WTC11 (cell line): ENCODE measurements around the gene LINC01488. TPM values are rescaled to one million over a fixed set of nuclear protein-coding genes. Genes with fewer than 3 reads are reported as not detected.

ENCODE experiments used
- ATAC-seq: fragments of 200-7000 bp; cut with Tn5 transposase; 2 replicates; pipeline ENCODE4 v1.10.0; 2021; ENCODE audit warnings: mild to moderate bottlenecking, moderate library complexity
- CTCF ChIA-PET: fragments of 300-600 bp; sonication (Branson Sonifier 250); formaldehyde crosslinking; loops from one replicate; lab custom pipeline; 2021; ENCODE audit warnings: antibody characterized with exemption; lab: Charles Lee
- POLR2A ChIA-PET: fragments of 350-600 bp; sonication (Branson Sonifier 250); formaldehyde crosslinking; loops from one replicate; lab custom pipeline; 2021; ENCODE audit warnings: antibody characterized with exemption; lab: Charles Lee
- DNase-seq: peaks from one replicate; pipeline ENCODE4 v3.0.0; 2021; ENCODE audit warnings: low spot score
- H3K27ac Mint-ChIP-seq: 2 replicates; pipeline ENCODE4 v1.8.0; 2021; ENCODE audit warnings: mixed read lengths
- H3K27me3 Mint-ChIP-seq: 2 replicates; pipeline ENCODE4 v1.8.0; 2021; ENCODE audit warnings: low read depth, mild to moderate bottlenecking, moderate library complexity, mixed read lengths
- H3K36me3 Mint-ChIP-seq: 2 replicates; pipeline ENCODE4 v1.8.0; 2021; ENCODE audit warnings: mixed read lengths
- H3K4me1 Mint-ChIP-seq: 2 replicates; pipeline ENCODE4 v1.8.0; 2022; ENCODE audit warnings: mixed read lengths
- H3K4me3 Mint-ChIP-seq: 2 replicates; pipeline ENCODE4 v1.8.0; 2021; ENCODE audit warnings: mild to moderate bottlenecking, moderate library complexity, mixed read lengths
- H3K9me3 Mint-ChIP-seq: 2 replicates; pipeline ENCODE4 v1.8.0; 2021; ENCODE audit warnings: mixed read lengths
- ATF1 ChIP-seq: sonication (generic); formaldehyde crosslinking; IDR thresholded peaks from 2 replicates; pipeline ENCODE4 v1.8.1; 2023; ENCODE audit warnings: mild to moderate bottlenecking, moderate library complexity, missing genetic modification reagents
- CBFB ChIP-seq: sonication (generic); formaldehyde crosslinking; IDR thresholded peaks from 2 replicates; pipeline ENCODE4 v1.8.1; 2022; ENCODE audit warnings: mild to moderate bottlenecking, low read depth, missing genetic modification reagents
- CREB1 ChIP-seq: sonication (generic); formaldehyde crosslinking; IDR thresholded peaks from 2 replicates; pipeline ENCODE4 v1.8.0; 2023; ENCODE audit warnings: mild to moderate bottlenecking, missing genetic modification reagents
- ELF4 ChIP-seq: sonication (generic); formaldehyde crosslinking; IDR thresholded peaks from 2 replicates; pipeline ENCODE4 v1.8.1; 2022; ENCODE audit warnings: low read depth, mild to moderate bottlenecking, moderate library complexity, missing genetic modification reagents
- EMX1 ChIP-seq: fragments of 250-450 bp; sonication (Bioruptor Pico); IDR thresholded peaks from 2 replicates; pipeline ENCODE4 v1.8.0; 2021; ENCODE audit warnings: mild to moderate bottlenecking
- ETV6 ChIP-seq: sonication (generic); formaldehyde crosslinking; IDR thresholded peaks from 2 replicates; pipeline ENCODE4 v1.8.1; 2022; ENCODE audit warnings: mild to moderate bottlenecking, missing genetic modification reagents
- FOXP1 ChIP-seq: sonication (generic); formaldehyde crosslinking; IDR thresholded peaks from 2 replicates; pipeline ENCODE4 v1.8.0; 2022; ENCODE audit warnings: missing genetic modification reagents, mild to moderate bottlenecking, moderate library complexity, borderline replicate concordance
- FOXP4 ChIP-seq: sonication (generic); formaldehyde crosslinking; IDR thresholded peaks from 2 replicates; pipeline ENCODE4 v1.8.0; 2022; ENCODE audit warnings: mild to moderate bottlenecking, missing genetic modification reagents
- HMGXB4 ChIP-seq: sonication (generic); formaldehyde crosslinking; IDR thresholded peaks from 2 replicates; pipeline ENCODE4 v1.8.1; 2023; ENCODE audit warnings: mild to moderate bottlenecking, moderate library complexity, missing genetic modification reagents
- JAZF1 ChIP-seq: fragments of 250-450 bp; sonication (Bioruptor Pico); IDR thresholded peaks from 2 replicates; pipeline ENCODE4 v1.9.0; 2021; ENCODE audit warnings: moderate library complexity, mild to moderate bottlenecking, inconsistent platforms
- KAT7 ChIP-seq: sonication (generic); formaldehyde crosslinking; IDR thresholded peaks from 2 replicates; pipeline ENCODE4 v1.8.1; 2023; ENCODE audit warnings: missing genetic modification reagents, mild to moderate bottlenecking, borderline replicate concordance
- MXD4 ChIP-seq: fragments of 250-450 bp; sonication (Bioruptor Pico); IDR thresholded peaks from 2 replicates; pipeline ENCODE4 v1.8.0; 2021; ENCODE audit warnings: mild to moderate bottlenecking, moderate library complexity, borderline replicate concordance
- RELA ChIP-seq: sonication (generic); formaldehyde crosslinking; IDR thresholded peaks from 2 replicates; pipeline ENCODE4 v1.8.1; 2022; ENCODE audit warnings: missing genetic modification reagents, mild to moderate bottlenecking, borderline replicate concordance
- SMAD4 ChIP-seq: sonication (generic); formaldehyde crosslinking; IDR thresholded peaks from 2 replicates; pipeline ENCODE4 v1.8.0; 2022; ENCODE audit warnings: mild to moderate bottlenecking, missing genetic modification reagents
- SOX15 ChIP-seq: fragments of 250-450 bp; sonication (Bioruptor Pico); IDR thresholded peaks from 2 replicates; pipeline ENCODE4 v1.9.0; 2021; ENCODE audit warnings: mild to moderate bottlenecking
- TEAD4 ChIP-seq: sonication (generic); formaldehyde crosslinking; IDR thresholded peaks from 2 replicates; pipeline ENCODE4 v1.8.0; 2022; ENCODE audit warnings: mild to moderate bottlenecking, missing genetic modification reagents
- USF1 ChIP-seq: sonication (generic); formaldehyde crosslinking; IDR thresholded peaks from 2 replicates; pipeline ENCODE4 v1.8.0; 2022; ENCODE audit warnings: mild to moderate bottlenecking, missing genetic modification reagents
- ZNF219 ChIP-seq: sonication (generic); formaldehyde crosslinking; IDR thresholded peaks from 2 replicates; pipeline ENCODE4 v1.8.0; 2023; ENCODE audit warnings: missing genetic modification reagents, mild to moderate bottlenecking, borderline replicate concordance
- total RNA-seq: library from RNA; stranded (reverse); gene quantifications from 3 replicates; pipeline ENCODE4 v1.2.3, GENCODE V29; 2021
- TF ChIP-seq, protein P1 (sequence below): fragments of 250-450 bp; sonication (Bioruptor Pico); IDR thresholded peaks from 2 replicates; pipeline ENCODE4 v1.9.0; 2021; ENCODE audit warnings: mild to moderate bottlenecking

The LINC01488 gene
- total RNA-seq, 1 experiment from 2014 or later, result not detected

- TF ChIP-seq TEAD4 (CRISPR knock-in tag) (no peak), JAZF1 (CRISPR knock-in tag) (no peak), MXD4 (CRISPR knock-in tag) (no peak), ZNF219 (CRISPR knock-in tag) (no peak), USF1 (no peak), CREB1 (CRISPR knock-in tag) (no peak), SMAD4 (CRISPR knock-in tag) (no peak), FOXP4 (CRISPR knock-in tag) (no peak), HMGXB4 (CRISPR knock-in tag) (no peak)
- TF ChIP-seq, protein P1, sequence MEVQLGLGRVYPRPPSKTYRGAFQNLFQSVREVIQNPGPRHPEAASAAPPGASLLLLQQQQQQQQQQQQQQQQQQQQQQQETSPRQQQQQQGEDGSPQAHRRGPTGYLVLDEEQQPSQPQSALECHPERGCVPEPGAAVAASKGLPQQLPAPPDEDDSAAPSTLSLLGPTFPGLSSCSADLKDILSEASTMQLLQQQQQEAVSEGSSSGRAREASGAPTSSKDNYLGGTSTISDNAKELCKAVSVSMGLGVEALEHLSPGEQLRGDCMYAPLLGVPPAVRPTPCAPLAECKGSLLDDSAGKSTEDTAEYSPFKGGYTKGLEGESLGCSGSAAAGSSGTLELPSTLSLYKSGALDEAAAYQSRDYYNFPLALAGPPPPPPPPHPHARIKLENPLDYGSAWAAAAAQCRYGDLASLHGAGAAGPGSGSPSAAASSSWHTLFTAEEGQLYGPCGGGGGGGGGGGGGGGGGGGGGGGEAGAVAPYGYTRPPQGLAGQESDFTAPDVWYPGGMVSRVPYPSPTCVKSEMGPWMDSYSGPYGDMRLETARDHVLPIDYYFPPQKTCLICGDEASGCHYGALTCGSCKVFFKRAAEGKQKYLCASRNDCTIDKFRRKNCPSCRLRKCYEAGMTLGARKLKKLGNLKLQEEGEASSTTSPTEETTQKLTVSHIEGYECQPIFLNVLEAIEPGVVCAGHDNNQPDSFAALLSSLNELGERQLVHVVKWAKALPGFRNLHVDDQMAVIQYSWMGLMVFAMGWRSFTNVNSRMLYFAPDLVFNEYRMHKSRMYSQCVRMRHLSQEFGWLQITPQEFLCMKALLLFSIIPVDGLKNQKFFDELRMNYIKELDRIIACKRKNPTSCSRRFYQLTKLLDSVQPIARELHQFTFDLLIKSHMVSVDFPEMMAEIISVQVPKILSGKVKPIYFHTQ (CRISPR knock-in tag), result no peak
These were observed 19.1 kb upstream of the LINC01488 start (continued) for GRCh38 chr11:69462106-69462951.

GRCh38 chr11:69463181-69463994 is 18.1 kb upstream of the LINC01488 start:
- Mint-ChIP-seq H3K27me3 (no peaks in the 10 kb centered on the region; the same call in 1 of the 2 replicates), H3K36me3 (peaks cover 12% of the 10 kb centered on the region), H3K9me3 (peaks cover 14% of the 10 kb centered on the region)
- no peak for ATAC-seq
- CTCF ChIA-PET, result interaction anchor here (0.9 kb wide), 1 partner anchor 332 kb away, joined by 5 read pairs; no protein-coding TSS in a partner anchor
- TF ChIP-seq CBFB (CRISPR knock-in tag) (no peak), RELA (CRISPR knock-in tag) (no peak), FOXP1 (CRISPR knock-in tag) (no peak), TEAD4 (CRISPR knock-in tag) (no peak), EMX1 (no peak), ETV6 (CRISPR knock-in tag) (no peak), SOX15 (CRISPR knock-in tag) (no peak), ELF4 (CRISPR knock-in tag) (no peak), ATF1 (no peak), KAT7 (CRISPR knock-in tag) (no peak)
- TF ChIP-seq, all 79 proteins: peak for 0
- no peak overlapping the region for H3K27ac Mint-ChIP-seq
- no peak for DNase-seq
- H3K4me3 Mint-ChIP-seq, result no peak overlapping the region
- POLR2A ChIA-PET, result no interaction called here
- H3K4me1 Mint-ChIP-seq, result peaks cover 15% of the 10 kb centered on the region
